ENCODE measurements around the gene PTPRT. TPM values are rescaled to one million over a fixed set of nuclear protein-coding genes. Genes with fewer than 3 reads are reported as not detected.

The PTPRT gene
- total RNA-seq, 6 donors from 2014 or later: 0.20 to 7.1 (median 3.8) TPM

DNA sequence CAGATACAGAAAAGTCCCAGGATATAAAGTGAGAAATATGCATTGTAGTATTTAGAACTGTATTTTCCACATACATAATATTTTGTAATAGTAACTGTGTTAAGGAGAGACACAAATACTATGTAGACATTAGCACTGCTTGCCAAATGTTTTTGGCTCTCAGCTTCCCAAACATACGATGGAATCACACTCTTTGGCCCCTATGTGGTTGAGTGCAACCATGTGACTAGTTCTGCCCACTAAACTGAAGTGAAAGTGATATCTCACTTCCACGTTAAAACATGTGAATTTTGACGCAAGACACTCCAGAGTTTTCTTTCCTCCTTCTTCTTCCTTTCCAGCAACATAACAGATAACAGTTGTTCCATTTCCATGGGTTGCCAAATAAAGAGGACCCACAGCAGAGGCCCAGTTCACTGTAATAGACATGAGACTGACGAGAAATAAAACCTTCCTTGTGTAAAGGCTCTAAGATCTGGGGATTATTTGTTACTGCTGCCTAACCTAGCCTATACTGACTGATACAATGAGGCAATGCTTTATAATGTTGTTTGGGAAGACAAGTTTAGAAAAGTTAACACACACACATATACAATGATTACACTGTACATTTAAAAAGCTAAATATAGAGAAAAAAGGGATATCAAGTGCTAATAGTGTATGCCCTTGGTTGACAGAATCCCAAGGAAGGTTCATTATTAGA lies 97.2 kb downstream of the PTPRT start:
- Histone ChIP-seq H3K27ac (no peak overlapping the region), H3K4me3 (no peak overlapping the region), H3K36me3 (no peaks in the 10 kb centered on the region), H3K4me1 (no peaks in the 10 kb centered on the region), H3K27me3 (peaks cover 0 to 4% (median 0%) of the 10 kb centered on the region in 4 donors), H3K9me3 (peaks cover 0 to 3% (median 1%) of the 10 kb centered on the region in 4 donors)
- 70 to 74% methylated on average over 4 of the region's 4 CpGs for WGBS, 2 donors
- TF ChIP-seq POLR2A (IDR thresholded peaks at IDR 0.05) (no peak), POLR2AphosphoS5 (IDR thresholded peaks at IDR 0.05) (no peak), EP300 (IDR thresholded peaks at IDR 0.05) (no peak)
- TF ChIP-seq, protein P1, sequence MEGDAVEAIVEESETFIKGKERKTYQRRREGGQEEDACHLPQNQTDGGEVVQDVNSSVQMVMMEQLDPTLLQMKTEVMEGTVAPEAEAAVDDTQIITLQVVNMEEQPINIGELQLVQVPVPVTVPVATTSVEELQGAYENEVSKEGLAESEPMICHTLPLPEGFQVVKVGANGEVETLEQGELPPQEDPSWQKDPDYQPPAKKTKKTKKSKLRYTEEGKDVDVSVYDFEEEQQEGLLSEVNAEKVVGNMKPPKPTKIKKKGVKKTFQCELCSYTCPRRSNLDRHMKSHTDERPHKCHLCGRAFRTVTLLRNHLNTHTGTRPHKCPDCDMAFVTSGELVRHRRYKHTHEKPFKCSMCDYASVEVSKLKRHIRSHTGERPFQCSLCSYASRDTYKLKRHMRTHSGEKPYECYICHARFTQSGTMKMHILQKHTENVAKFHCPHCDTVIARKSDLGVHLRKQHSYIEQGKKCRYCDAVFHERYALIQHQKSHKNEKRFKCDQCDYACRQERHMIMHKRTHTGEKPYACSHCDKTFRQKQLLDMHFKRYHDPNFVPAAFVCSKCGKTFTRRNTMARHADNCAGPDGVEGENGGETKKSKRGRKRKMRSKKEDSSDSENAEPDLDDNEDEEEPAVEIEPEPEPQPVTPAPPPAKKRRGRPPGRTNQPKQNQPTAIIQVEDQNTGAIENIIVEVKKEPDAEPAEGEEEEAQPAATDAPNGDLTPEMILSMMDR (IDR thresholded peaks at IDR 0.05): no peak
- no peak for ATAC-seq (ENCODE audit: low FRiP score in 2 of 2)
- no peak for DNase-seq

DNA sequence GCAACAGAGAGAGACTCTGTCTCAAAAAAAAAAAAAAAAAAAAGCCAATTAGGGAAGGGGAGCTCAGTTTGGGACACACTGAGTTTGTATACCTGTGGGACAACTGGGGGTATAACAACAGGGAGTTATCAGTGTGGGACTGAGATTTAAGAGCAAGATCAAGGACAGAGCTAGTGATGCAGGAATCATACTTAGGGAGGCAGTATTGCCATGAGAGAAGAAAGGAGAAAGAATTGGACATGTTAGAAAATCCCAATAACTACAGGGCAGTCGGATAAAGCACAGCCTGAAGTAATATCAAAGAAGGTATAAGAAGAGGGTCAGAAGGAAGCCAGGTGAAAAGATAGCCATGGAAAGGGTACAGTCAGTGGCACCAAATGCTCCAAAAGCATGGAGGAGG lies 121.2 kb downstream of the PTPRT start:
- no peak overlapping the region for H3K27ac ChIP-seq
- no peaks in the 10 kb centered on the region for H3K36me3 ChIP-seq
- ATAC-seq (ENCODE audit: low FRiP score in 2 of 2): no peak
- 82 to 85% methylated on average over 1 of the region's 1 CpG for WGBS, 2 donors
- H3K9me3 ChIP-seq: no peaks in the 10 kb centered on the region
- no peaks in the 10 kb centered on the region for H3K27me3 ChIP-seq
- H3K4me3 ChIP-seq: no peak overlapping the region
- DNase-seq: no peak
- no peaks in the 10 kb centered on the region for H3K4me1 ChIP-seq
- TF ChIP-seq POLR2A (IDR thresholded peaks at IDR 0.05) (no peak), POLR2AphosphoS5 (IDR thresholded peaks at IDR 0.05) (no peak), EP300 (IDR thresholded peaks at IDR 0.05) (no peak)
- TF ChIP-seq, protein P1 (IDR thresholded peaks at IDR 0.05): no peak

DNA sequence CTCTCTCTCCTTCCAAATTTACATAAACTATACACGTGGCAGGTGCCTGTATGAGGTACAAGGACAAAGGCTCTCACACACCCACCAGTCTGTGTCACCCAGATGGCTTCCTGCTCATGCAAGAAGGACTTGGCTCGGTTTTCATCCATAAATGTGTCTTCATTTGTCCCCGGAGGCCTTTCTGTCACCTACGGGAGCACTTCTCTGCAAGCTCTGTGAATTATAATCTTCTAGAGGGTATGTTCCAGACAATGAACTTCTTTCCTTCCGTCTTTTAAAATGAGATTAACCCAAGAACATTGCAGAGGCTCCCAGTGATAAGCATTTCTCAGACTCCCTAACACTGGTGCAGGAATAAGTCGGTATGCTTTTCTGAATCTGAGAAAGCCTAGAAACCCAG lies 123.6 kb downstream of the PTPRT start:
- ATAC-seq (ENCODE audit: low FRiP score in 2 of 2) (no peak), DNase-seq (no peak)
- no peak overlapping the region for H3K27ac ChIP-seq
- no peaks in the 10 kb centered on the region for H3K4me1 ChIP-seq
- H3K9me3 ChIP-seq: no peaks in the 10 kb centered on the region
- WGBS, 2 donors: 70 to 75% methylated on average over 6 of the region's 6 CpGs
- H3K4me3 ChIP-seq: no peak overlapping the region
- no peak for TF ChIP-seq POLR2A (IDR thresholded peaks at IDR 0.05)
- no peak for TF ChIP-seq EP300 (IDR thresholded peaks at IDR 0.05)
- TF ChIP-seq POLR2AphosphoS5 (IDR thresholded peaks at IDR 0.05): no peak
- TF ChIP-seq, protein P1 (IDR thresholded peaks at IDR 0.05): no peak
- no peaks in the 10 kb centered on the region for H3K36me3 ChIP-seq
- no peaks in the 10 kb centered on the region for H3K27me3 ChIP-seq

DNA sequence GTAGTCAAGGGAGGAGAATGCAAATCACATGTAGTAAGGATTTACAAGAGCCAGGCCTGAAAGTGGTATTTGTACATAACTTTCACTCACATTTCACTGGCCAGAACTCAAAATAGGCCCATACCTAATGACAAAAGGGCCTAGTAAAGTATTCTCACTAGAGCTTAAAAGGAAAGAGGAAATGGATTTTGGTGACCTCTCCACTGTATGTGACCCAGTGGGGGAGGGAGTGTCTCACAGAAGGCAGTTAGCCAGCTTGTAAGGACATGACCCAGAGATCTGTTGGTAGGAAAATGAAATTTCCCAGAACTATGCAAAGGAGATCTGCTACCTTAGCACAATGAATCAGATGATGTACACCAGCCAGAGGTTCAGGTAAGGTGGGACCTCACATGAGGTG lies 124.4 kb downstream of the PTPRT start:
- Histone ChIP-seq H3K9me3 (no peaks in the 10 kb centered on the region), H3K27me3 (no peaks in the 10 kb centered on the region), H3K27ac (no peak overlapping the region), H3K4me3 (no peak overlapping the region), H3K4me1 (no peaks in the 10 kb centered on the region), H3K36me3 (no peaks in the 10 kb centered on the region)
- TF ChIP-seq POLR2A (IDR thresholded peaks at IDR 0.05) (no peak), EP300 (IDR thresholded peaks at IDR 0.05) (no peak), POLR2AphosphoS5 (IDR thresholded peaks at IDR 0.05) (no peak)
- TF ChIP-seq, protein P1 (IDR thresholded peaks at IDR 0.05): no peak
- DNase-seq: no peak
- no peak for ATAC-seq (ENCODE audit: low FRiP score in 2 of 2)

DNA sequence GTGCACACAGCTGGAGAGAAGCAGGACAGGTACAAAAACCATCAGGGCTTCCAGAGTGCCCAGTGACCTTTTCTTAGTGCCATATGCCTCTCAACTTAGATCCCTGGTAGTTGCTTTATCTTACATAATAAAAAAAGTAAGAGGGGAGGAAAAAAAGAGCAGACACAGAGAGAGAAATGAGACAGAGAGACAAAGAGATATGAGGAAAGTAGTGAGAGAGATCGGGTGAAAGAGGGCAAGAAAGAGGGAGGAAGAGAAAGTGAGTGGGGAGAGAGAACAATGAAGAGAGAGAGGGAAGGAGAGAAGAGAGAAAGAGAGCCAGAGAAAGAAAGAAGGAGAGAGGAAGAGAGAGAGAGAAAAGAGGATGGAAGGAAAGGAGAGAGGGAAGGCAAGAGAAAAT lies 131.6 kb downstream of the PTPRT start:
- Histone ChIP-seq H3K36me3 (no peaks in the 10 kb centered on the region), H3K27me3 (no peaks in the 10 kb centered on the region), H3K4me3 (no peak overlapping the region), H3K9me3 (no peaks in the 10 kb centered on the region), H3K27ac (no peak overlapping the region), H3K4me1 (no peaks in the 10 kb centered on the region)
- TF ChIP-seq EP300 (IDR thresholded peaks at IDR 0.05): no peak
- TF ChIP-seq POLR2AphosphoS5 (IDR thresholded peaks at IDR 0.05): no peak
- TF ChIP-seq POLR2A (IDR thresholded peaks at IDR 0.05): no peak
- TF ChIP-seq, protein P1 (IDR thresholded peaks at IDR 0.05): no peak
- ATAC-seq (ENCODE audit: low FRiP score in 2 of 2) (no peak), DNase-seq (no peak)
- 83 to 92% methylated on average over 1 of the region's 1 CpG for WGBS, 2 donors
